ENCODE measurements around the gene HIPK2. TPM values are rescaled to one million over a fixed set of nuclear protein-coding genes. Genes with fewer than 3 reads are reported as not detected.

Gene HIPK2
- total RNA-seq = 5.7 TPM

- peaks cover 17 to 25% (median 17%) of the 10 kb centered on the region in 3 donors for H3K4me1 ChIP-seq (ENCODE audit: control insufficient read depth in 3 of 3, insufficient read depth in 3 of 3, low read length in 3 of 3)
- H3K9ac ChIP-seq (ENCODE audit: low read depth in 1 of 3, low read length in 3 of 3) = peak within 1 kb of the TSS; percentile 88 to 95 (median 90)
- no peaks in the 10 kb centered on the region for H3K36me3 ChIP-seq (ENCODE audit: control insufficient read depth in 3 of 3, insufficient read depth in 3 of 3, low read length in 3 of 3)
- peak within 1 kb of the TSS; percentile 81 for H3K27ac ChIP-seq (ENCODE audit: low read depth, low read length)
- H3K4me3 ChIP-seq (ENCODE audit: low read length in 3 of 3) = peak within 1 kb of the TSS; percentile 84 to 95 (median 87)
- peaks cover 0 to 2% (median 0%) of the 10 kb centered on the region in 3 donors for H3K27me3 ChIP-seq (ENCODE audit: control insufficient read depth in 3 of 3, insufficient read depth in 3 of 3, low read length in 3 of 3)
- H3K9me3 ChIP-seq (ENCODE audit: control insufficient read depth in 3 of 3, low read length in 3 of 3) = no peaks in the 10 kb centered on the region
Observed at GRCh38 chr7:139777948-139778841, at the start of gene HIPK2. Gene HIPK2 (minus strand): TSS chr7:139777998. CDS start chr7:139777623, 375 bp downstream.

DNA sequence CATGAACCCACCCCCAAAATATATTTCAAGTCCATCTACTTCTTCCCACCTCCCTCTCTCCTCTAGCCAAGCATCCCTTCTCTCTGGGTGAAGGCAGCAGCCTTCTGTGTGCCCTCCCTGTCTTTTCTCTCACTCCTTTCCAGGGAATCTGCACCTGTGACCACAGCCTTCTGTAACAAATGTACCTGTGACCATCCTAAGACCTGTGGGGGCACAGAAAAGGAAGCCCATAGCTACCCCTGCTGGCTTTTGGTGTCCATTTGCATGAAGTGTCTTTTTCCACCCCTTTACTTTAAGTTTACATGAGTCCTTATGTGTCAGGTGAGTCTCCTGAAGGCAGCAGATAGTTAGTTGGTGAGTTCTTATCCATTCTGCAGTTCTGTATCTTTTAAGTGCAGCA, 49.2 kb upstream of the HIPK2 start:
- Histone ChIP-seq H3K4me1 (ENCODE audit: control insufficient read depth in 3 of 3, insufficient read depth in 3 of 3, low read length in 3 of 3) (no peaks in the 10 kb centered on the region), H3K27ac (ENCODE audit: low read depth, low read length) (no peak overlapping the region), H3K36me3 (ENCODE audit: control insufficient read depth in 3 of 3, insufficient read depth in 3 of 3, low read length in 3 of 3) (no peaks in the 10 kb centered on the region), H3K27me3 (ENCODE audit: control insufficient read depth in 3 of 3, insufficient read depth in 3 of 3, low read length in 3 of 3) (peaks cover 0 to 17% (median 13%) of the 10 kb centered on the region in 3 donors), H3K9ac (ENCODE audit: low read depth in 1 of 3, low read length in 3 of 3) (no peak overlapping the region), H3K9me3 (ENCODE audit: control insufficient read depth in 3 of 3, low read length in 3 of 3) (no peaks in the 10 kb centered on the region), H3K4me3 (ENCODE audit: low read length in 3 of 3) (no peak overlapping the region)

DNA sequence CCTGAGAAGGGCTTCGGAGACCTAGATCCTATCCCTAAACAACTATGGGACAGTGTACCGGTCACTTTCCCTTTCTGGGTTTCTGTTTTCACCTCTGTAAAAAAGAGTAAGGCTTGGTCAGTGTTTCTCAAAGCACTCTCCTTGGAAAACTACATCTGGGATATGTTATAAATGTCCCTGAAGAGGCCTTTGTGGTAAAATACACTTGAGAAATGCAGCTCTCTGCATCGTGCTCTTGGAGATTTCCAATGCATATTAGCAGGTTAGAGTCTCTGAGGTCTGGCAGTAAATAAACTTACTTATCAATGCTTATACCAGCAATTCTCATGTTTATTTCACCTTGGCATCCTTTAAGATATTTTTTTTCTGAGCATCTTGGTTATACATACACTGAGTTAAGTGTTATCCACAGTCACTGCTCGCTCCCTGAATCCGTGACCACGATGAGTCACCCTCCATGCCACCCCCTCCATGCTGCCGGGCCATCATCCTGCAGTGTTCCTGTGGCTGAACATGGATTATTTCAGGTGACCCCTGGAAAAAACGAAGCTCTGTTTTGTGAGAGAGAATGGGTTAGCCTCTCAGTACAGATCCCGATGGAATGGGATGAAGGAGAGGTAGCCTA, 48.0 kb upstream of the HIPK2 start:
- H3K27me3 ChIP-seq (ENCODE audit: control insufficient read depth in 3 of 3, insufficient read depth in 3 of 3, low read length in 3 of 3) = peaks cover 4 to 20% (median 13%) of the 10 kb centered on the region in 3 donors
- no peaks in the 10 kb centered on the region for H3K4me1 ChIP-seq (ENCODE audit: control insufficient read depth in 3 of 3, insufficient read depth in 3 of 3, low read length in 3 of 3)
- H3K4me3 ChIP-seq (ENCODE audit: low read length in 3 of 3) = no peak overlapping the region
- H3K36me3 ChIP-seq (ENCODE audit: control insufficient read depth in 3 of 3, insufficient read depth in 3 of 3, low read length in 3 of 3) = no peaks in the 10 kb centered on the region
- no peak overlapping the region for H3K9ac ChIP-seq (ENCODE audit: low read depth in 1 of 3, low read length in 3 of 3)
- no peak overlapping the region for H3K27ac ChIP-seq (ENCODE audit: low read depth, low read length)
- no peaks in the 10 kb centered on the region for H3K9me3 ChIP-seq (ENCODE audit: control insufficient read depth in 3 of 3, low read length in 3 of 3)

GRCh38 chr7:139823959-139824521, 46.2 kb upstream of the HIPK2 start:
- Histone ChIP-seq H3K4me1 (ENCODE audit: control insufficient read depth in 3 of 3, insufficient read depth in 3 of 3, low read length in 3 of 3) (no peaks in the 10 kb centered on the region), H3K4me3 (ENCODE audit: low read length in 3 of 3) (no peak overlapping the region), H3K9me3 (ENCODE audit: control insufficient read depth in 3 of 3, low read length in 3 of 3) (no peaks in the 10 kb centered on the region), H3K36me3 (ENCODE audit: control insufficient read depth in 3 of 3, insufficient read depth in 3 of 3, low read length in 3 of 3) (no peaks in the 10 kb centered on the region), H3K9ac (ENCODE audit: low read depth in 1 of 3, low read length in 3 of 3) (no peak overlapping the region), H3K27me3 (ENCODE audit: control insufficient read depth in 3 of 3, insufficient read depth in 3 of 3, low read length in 3 of 3) (peaks cover 4 to 20% (median 13%) of the 10 kb centered on the region in 3 donors), H3K27ac (ENCODE audit: low read depth, low read length) (no peak overlapping the region)

GRCh38 chr7:139822855-139823254, 45.1 kb upstream of the HIPK2 start:
- Histone ChIP-seq H3K27me3 (ENCODE audit: control insufficient read depth in 3 of 3, insufficient read depth in 3 of 3, low read length in 3 of 3) (peaks cover 4 to 20% (median 9%) of the 10 kb centered on the region in 3 donors), H3K4me3 (ENCODE audit: low read length in 3 of 3) (no peak overlapping the region), H3K9me3 (ENCODE audit: control insufficient read depth in 3 of 3, low read length in 3 of 3) (no peaks in the 10 kb centered on the region), H3K4me1 (ENCODE audit: control insufficient read depth in 3 of 3, insufficient read depth in 3 of 3, low read length in 3 of 3) (no peaks in the 10 kb centered on the region), H3K27ac (ENCODE audit: low read depth, low read length) (no peak overlapping the region), H3K36me3 (ENCODE audit: control insufficient read depth in 3 of 3, insufficient read depth in 3 of 3, low read length in 3 of 3) (no peaks in the 10 kb centered on the region), H3K9ac (ENCODE audit: low read depth in 1 of 3, low read length in 3 of 3) (no peak overlapping the region)

- Histone ChIP-seq H3K9ac (ENCODE audit: low read depth in 1 of 3, low read length in 3 of 3) (no peak overlapping the region), H3K4me1 (ENCODE audit: control insufficient read depth in 3 of 3, insufficient read depth in 3 of 3, low read length in 3 of 3) (no peaks in the 10 kb centered on the region), H3K27ac (ENCODE audit: low read depth, low read length) (no peak overlapping the region), H3K4me3 (ENCODE audit: low read length in 3 of 3) (no peak overlapping the region), H3K9me3 (ENCODE audit: control insufficient read depth in 3 of 3, low read length in 3 of 3) (no peaks in the 10 kb centered on the region), H3K36me3 (ENCODE audit: control insufficient read depth in 3 of 3, insufficient read depth in 3 of 3, low read length in 3 of 3) (no peaks in the 10 kb centered on the region), H3K27me3 (ENCODE audit: control insufficient read depth in 3 of 3, insufficient read depth in 3 of 3, low read length in 3 of 3) (peaks cover 4 to 20% (median 9%) of the 10 kb centered on the region in 3 donors)
Observed at GRCh38 chr7:139821349-139822105, 43.7 kb upstream of the HIPK2 start.

DNA sequence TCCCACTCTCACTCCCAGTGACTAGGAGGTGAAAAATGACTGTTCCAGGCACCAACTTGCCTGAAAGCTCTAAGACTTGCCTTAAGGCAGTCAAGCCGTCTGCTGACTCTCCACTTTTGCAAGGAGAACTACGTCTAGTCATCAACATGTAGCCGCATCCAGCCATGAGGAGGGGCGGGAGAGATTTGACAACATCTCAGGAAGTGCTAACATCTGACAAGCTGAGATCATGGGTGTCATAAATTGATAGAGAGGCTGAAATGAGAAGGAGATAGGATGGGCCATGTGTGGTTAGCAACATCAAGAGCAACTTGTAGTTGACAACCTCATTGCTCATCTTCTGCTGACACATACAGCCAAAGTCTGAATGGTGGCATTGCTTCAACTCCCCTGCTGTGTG, 42.3 kb upstream of the HIPK2 start:
- H3K4me3 ChIP-seq (ENCODE audit: low read length in 3 of 3) = no peak overlapping the region

GRCh38 chr7:139817249-139817648, 39.5 kb upstream of the HIPK2 start:
- Histone ChIP-seq H3K4me1 (ENCODE audit: control insufficient read depth in 3 of 3, insufficient read depth in 3 of 3, low read length in 3 of 3) (no peaks in the 10 kb centered on the region), H3K27me3 (ENCODE audit: control insufficient read depth in 3 of 3, insufficient read depth in 3 of 3, low read length in 3 of 3) (peaks cover 0 to 4% (median 2%) of the 10 kb centered on the region in 3 donors)

More for the DNA sequence above, 42.3 kb upstream of the HIPK2 start:
- Histone ChIP-seq H3K36me3 (ENCODE audit: control insufficient read depth in 3 of 3, insufficient read depth in 3 of 3, low read length in 3 of 3) (no peaks in the 10 kb centered on the region), H3K4me1 (ENCODE audit: control insufficient read depth in 3 of 3, insufficient read depth in 3 of 3, low read length in 3 of 3) (no peaks in the 10 kb centered on the region), H3K27me3 (ENCODE audit: control insufficient read depth in 3 of 3, insufficient read depth in 3 of 3, low read length in 3 of 3) (peaks cover 4 to 9% (median 6%) of the 10 kb centered on the region in 3 donors), H3K27ac (ENCODE audit: low read depth, low read length) (no peak overlapping the region), H3K9ac (ENCODE audit: low read depth in 1 of 3, low read length in 3 of 3) (no peak overlapping the region), H3K9me3 (ENCODE audit: control insufficient read depth in 3 of 3, low read length in 3 of 3) (no peaks in the 10 kb centered on the region)

GRCh38 chr7:139813689-139814088, 35.9 kb upstream of the HIPK2 start:
- Histone ChIP-seq H3K4me3 (ENCODE audit: low read length in 3 of 3) (no peak overlapping the region), H3K4me1 (ENCODE audit: control insufficient read depth in 3 of 3, insufficient read depth in 3 of 3, low read length in 3 of 3) (no peaks in the 10 kb centered on the region), H3K9ac (ENCODE audit: low read depth in 1 of 3, low read length in 3 of 3) (no peak overlapping the region), H3K27me3 (ENCODE audit: control insufficient read depth in 3 of 3, insufficient read depth in 3 of 3, low read length in 3 of 3) (no peaks in the 10 kb centered on the region), H3K27ac (ENCODE audit: low read depth, low read length) (no peak overlapping the region), H3K36me3 (ENCODE audit: control insufficient read depth in 3 of 3, insufficient read depth in 3 of 3, low read length in 3 of 3) (no peaks in the 10 kb centered on the region), H3K9me3 (ENCODE audit: control insufficient read depth in 3 of 3, low read length in 3 of 3) (no peaks in the 10 kb centered on the region)

More at GRCh38 chr7:139817249-139817648, 39.5 kb upstream of the HIPK2 start:
- no peaks in the 10 kb centered on the region for H3K36me3 ChIP-seq (ENCODE audit: control insufficient read depth in 3 of 3, insufficient read depth in 3 of 3, low read length in 3 of 3)
- H3K4me3 ChIP-seq (ENCODE audit: low read length in 3 of 3) = no peak overlapping the region
- H3K9ac ChIP-seq (ENCODE audit: low read depth in 1 of 3, low read length in 3 of 3) = no peak overlapping the region
- H3K9me3 ChIP-seq (ENCODE audit: control insufficient read depth in 3 of 3, low read length in 3 of 3) = no peaks in the 10 kb centered on the region
- H3K27ac ChIP-seq (ENCODE audit: low read depth, low read length) = no peak overlapping the region

All from skeletal muscle tissue (tissue), 4 donors.